GM10847 (cell line): ENCODE results near the gene GPRC5D.

Source experiments
- POLR2A ChIP-seq: IDR thresholded peaks from 2 replicates; pipeline ENCODE4 v1.6.1; 2011; ENCODE audit not compliant: insufficient read length; ENCODE audit errors: extremely low read depth

GPRC5D gene

GRCh38 chr12:12954878-12955625 is 3.1 kb upstream of the GPRC5D start:
- TF ChIP-seq POLR2A, result no peak

DNA sequence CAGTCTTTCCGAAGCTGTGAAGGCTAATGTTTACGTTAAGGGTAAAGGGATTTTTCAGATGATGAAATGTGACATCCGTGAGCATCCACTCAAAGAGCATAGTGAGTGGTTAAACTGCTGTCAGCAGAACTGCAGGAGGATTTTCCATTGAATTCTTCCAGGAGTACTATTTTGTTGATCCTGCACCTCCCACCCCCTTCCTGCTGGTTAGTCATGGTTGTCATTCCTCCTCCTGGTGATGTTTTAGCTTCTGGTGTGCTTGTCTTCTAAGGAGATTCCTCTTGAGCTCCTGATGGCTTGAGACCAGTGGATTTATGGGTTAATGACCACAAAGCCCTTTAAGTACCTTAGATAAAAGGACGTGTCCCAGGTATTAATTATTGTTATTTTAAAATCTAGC is 2.4 kb upstream of the GPRC5D start:
- TF ChIP-seq POLR2A, result no peak

GRCh38 chr12:12951504-12951903 is 466 bp downstream of the GPRC5D start:
- TF ChIP-seq POLR2A, result no peak

DNA sequence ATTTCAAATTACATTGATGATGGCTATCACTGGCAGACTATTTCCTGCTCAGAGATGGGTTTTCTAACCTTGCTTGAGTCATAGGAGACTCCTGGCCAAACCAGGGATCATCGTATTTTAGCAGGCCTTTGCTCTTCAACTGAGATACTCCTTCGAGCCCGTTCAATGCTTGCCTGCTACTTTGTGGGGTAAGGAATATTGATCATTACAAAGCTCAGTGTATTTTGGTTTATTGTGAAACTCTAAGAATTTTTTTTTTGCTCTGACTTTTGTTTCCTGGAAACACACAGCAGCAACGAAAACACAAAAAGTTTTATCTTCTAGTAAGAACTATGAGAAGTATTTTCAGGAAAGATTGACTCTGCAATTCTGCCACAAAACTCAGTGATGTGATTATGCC is 4.1 kb downstream of the GPRC5D start:
- no peak for TF ChIP-seq POLR2A

DNA sequence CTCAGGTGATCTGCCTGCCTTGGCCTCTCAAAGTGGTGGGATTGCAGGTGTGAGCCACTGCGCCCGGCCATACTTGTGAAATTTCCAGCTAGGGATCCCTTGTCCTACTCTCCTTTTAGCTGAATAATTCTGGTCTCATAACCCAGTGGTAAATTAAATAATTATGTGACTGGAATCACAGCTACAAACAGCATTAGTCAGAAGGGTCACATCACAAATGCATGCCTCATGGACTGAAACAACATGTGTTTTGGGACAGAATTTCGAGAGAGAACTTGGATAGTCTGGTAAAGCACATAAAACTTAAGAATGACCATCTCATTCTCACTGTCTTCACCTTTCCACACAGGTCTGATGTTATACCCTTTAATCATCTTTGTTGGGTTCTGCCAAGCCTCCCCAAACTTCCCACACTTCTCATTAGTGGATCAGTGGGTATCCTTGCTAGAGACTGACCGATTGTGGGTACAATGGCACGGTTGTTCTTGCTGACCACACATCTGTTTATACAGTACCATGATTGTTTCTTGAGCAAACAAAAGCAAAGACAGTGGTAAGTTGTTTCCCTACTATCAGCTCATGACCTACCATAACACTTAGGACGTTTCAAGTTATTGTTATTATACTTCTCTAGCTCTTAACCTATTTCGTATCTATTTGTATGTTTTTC is 5.1 kb downstream of the GPRC5D start:
- no peak for TF ChIP-seq POLR2A

DNA sequence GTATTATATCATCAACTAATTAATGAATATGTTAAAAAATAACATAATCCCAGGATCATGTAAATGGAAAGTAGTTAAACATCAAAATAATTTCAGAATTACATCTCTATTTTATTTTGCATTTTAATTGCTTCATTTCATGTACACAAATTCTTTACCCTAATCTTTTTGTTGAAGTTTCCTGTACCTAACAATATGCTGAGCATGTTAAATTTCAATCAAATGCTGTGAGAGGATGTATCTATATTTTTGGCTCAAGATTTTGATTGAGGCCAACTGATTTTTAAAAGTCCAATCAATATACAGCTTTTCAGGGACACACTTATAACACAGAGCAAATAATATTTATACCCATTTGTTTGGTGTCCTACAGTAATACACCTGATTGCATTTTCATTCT is 6.4 kb downstream of the GPRC5D start:
- no peak for TF ChIP-seq POLR2A

GRCh38 chr12:12943586-12944260 is 8.2 kb downstream of the GPRC5D start:
- no peak for TF ChIP-seq POLR2A

DNA sequence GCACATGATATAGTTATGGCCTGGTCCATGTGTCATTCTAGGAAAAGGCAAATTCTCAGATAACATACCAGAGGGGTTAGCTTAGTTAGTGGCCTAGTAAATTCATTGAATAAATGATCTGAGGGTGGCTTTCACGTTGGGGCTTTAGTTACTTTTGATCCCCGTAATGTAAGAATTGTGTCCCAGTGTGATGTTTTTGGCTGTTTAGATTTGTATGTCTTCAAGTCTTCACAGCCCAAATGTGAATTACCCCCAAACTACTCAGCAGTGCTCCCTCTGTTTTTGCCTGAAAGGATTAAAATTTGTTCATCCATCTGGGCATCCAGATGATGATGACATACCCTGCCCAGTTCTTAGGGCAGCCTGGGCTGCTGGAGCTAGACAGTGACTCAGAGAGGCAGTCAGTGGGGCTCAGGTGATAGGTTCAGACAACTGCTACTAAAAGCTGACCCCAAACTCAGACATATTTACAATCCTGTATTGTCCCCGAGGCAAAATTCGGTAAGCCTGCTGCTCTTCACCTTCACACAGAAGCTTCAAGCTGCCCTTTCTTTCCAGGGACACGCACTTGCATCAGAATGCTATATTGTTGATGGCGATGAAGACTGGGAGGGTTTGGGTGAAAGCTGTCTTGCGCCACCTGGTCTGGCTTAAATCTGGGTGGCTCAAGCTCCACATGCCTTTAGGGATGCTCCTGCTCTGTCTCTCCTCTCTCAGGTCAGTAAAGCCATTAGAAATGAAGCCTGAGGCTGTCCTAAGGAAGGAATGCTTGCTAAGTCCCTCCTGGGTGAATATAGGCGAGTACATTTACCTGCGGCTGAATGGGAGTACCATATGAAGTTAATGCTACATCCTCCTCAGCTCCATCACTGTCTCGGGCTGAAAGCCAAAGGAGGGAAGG is 10.3 kb downstream of the GPRC5D start:
- TF ChIP-seq POLR2A, result no peak

DNA sequence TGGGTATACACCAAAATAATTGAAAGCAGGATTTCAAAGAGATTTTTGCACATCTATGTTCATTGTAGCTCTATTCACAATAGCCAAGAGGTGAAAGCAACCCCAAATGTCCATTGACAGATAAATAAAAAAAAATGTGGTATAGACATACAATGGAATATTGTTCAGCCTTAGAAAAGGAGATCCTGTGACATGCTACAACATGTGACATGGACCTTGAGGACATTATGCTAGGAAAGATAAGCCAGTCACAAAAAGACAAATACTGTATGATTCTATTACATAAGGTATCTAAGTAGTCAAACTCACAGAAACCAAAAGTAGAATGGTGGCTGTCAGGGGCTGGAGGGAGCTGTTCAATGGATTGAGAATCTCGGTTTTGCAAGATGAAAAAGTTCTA is 12.1 kb downstream of the GPRC5D start:
- TF ChIP-seq POLR2A, result no peak

DNA sequence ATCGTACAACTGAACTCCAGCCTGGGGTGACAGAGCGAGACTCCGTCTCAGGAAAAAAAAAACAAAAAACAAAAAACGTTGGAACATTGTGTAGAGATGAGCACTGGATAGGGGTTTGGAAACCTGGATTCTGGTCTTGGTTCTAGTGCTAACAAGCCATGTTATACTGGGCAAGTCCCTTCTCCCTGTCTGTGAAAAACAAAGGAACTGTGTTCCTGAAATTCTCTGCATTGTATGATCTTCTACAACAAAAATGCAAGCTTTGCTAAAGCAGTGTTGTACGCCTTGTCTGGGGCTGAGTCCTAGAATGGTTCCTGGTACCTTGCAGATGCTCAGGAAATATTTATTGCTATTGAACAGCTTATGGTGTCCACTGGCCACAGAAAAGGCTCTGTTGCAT is 13.4 kb downstream of the GPRC5D start:
- TF ChIP-seq POLR2A, result no peak

DNA sequence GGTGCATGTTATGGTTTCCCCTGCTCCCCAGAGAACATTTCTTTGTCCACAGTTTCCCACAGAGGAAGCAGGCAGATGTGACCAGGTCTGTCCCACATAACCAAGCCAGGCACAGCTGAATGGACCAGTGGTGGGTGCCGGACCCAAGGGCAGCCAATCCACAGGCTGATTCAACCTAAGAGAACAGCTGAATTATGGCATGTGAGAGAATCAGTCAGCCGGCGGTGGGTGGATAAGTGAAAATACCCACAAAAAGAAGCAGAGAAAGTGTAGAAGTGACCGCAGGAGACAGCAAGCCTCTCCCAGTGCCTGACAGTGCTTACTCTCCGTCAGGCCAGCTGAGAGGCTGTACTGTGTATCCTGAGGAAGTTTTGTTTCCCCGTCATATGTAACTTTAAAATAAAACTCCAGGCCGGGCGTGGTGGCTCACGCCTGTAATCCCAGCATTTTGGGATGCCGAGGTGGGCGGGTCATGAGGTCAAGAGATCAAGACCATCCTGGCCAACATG is 14.9 kb downstream of the GPRC5D start:
- TF ChIP-seq POLR2A, result no peak

DNA sequence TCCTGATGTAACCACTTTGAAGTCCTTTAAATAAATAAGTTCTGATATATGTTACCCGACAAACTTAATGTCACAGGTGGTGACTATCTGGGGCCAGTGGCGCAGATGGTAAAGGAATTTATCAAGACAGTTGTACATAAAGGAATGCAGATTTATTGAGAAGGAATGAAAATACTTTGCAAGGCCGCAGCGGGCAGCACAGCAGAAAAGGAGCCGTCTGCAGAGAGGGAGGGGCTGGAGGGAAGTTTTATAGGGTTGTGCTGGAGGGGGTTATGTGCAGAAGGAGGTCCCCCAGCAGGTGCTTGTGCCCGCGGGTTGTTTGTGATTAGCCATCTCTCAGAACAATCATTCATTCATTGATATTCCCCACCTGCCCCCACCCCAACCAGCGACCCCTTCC is 17.4 kb downstream of the GPRC5D start:
- no peak for TF ChIP-seq POLR2A

DNA sequence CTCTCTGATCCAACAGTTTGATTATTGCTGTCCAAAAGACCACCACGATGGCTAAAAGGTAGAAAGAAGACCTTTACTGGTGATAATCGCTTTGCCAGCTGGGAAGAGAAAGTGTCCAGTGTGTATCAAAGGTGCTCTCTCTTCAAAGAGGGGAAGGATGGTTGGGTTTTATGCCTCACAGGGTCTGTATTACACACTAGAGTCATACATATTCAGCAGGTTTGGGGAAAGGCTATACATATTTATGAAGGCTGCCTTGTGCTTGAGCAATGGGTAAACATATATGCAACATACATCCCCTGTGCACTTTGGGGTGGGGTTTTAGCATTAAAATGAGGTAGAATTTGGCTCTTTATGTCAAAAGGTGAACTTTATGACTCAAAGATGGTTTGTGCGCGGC is 18.2 kb downstream of the GPRC5D start:
- no peak for TF ChIP-seq POLR2A

GRCh38 chr12:12930633-12931219 is 21.2 kb downstream of the GPRC5D start:
- TF ChIP-seq POLR2A, result no peak

DNA sequence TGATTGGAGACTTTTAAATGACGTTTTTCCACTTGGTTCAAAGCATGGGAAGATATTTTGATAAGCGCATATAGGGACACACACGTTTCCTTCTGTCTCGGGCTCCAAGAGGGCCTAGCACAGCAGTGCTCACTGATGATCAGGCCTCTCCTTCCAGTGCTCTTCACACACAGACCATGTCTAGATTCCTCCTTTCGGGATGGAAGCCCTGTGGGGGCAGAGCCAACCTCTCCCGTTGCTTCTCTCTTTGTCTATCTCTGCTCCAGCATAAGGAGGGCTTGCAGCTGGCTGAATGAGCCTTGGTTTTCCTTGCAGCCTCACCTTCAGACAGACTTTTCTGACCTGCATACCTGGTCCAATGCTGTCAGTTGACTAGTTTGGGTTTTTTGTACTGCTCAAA is 22.3 kb downstream of the GPRC5D start:
- TF ChIP-seq POLR2A, result no peak
